Muscle layer of duodenum (tissue), 2 donors: Measurements from ENCODE around the gene TEX19.

Experiments
- H3K27ac ChIP-seq: one replicate; pipeline ENCODE4 v1.7.0; 2013; ENCODE audit warnings: mild to moderate bottlenecking, low read length
- H3K27me3 ChIP-seq: one replicate; pipeline ENCODE4 v1.7.0; 2013; ENCODE audit warnings: low read depth, mild to moderate bottlenecking, control low read depth, low read length
- H3K36me3 ChIP-seq, 2 donors: one replicate each; pipeline ENCODE4 v1.7.0; 2013; ENCODE audit warnings: low read length in 2 of 2, control low read depth in 1 of 2, mild to moderate bottlenecking in 1 of 2; ENCODE audit not compliant: insufficient read depth in 2 of 2, control insufficient read depth in 1 of 2
- H3K4me1 ChIP-seq, 2 donors: one replicate each; pipeline ENCODE4 v1.7.0; 2013; ENCODE audit warnings: low read length in 2 of 2, mild to moderate bottlenecking in 2 of 2, control low read depth in 1 of 2, moderate library complexity in 1 of 2; ENCODE audit not compliant: insufficient read depth in 2 of 2, control insufficient read depth in 1 of 2
- H3K4me3 ChIP-seq, 2 donors: one replicate each; pipeline ENCODE4 v1.7.0; 2013; ENCODE audit warnings: low read length in 2 of 2, low read depth in 1 of 2, mild to moderate bottlenecking in 1 of 2
- H3K9me3 ChIP-seq, 2 donors: one replicate each; pipeline ENCODE4 v1.7.0; 2013; ENCODE audit warnings: low read length in 2 of 2, control low read depth in 1 of 2, mild to moderate bottlenecking in 1 of 2; ENCODE audit not compliant: control insufficient read depth in 1 of 2
- donor health status: healthy.

Gene TEX19

DNA sequence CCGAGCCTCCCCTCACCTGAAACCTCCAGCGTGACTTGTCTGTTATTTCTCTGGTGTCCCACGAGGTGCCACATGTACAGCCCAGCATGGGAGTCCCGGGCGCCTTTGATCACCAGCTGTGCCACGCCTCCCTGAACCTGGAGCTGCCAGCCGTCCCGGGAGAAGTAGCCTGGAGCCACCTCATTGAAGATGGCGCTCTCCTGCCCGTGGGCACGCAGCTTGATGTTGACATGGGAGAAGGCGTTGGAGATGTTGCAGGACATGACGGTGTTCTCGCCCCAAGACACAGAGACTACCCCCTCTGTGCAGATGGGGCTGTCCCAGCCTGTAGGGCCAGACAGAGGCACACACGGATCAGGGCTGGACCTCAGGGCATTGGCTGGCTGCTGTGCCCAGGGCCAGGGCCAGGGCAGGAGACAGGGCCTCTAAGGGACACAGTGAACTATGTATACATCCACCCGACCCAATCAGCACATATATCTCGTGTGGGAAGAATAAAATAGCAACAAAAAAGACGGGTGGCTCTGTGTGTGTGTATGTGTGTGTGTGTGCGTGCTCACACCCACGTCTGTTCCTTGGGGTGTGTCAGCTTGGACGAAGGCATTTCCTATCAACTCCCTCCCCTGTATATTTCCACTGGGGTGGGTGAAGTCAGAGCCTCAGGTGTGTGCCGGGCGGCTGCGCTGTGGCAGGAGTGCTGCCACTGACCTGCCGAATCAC, 34.3 kb upstream of the TEX19 start:
- no peak overlapping the region for H3K4me3 ChIP-seq
- peaks cover 0 to 10% of the 10 kb centered on the region in 2 donors for H3K4me1 ChIP-seq
- no peaks in the 10 kb centered on the region for H3K9me3 ChIP-seq
- H3K27ac ChIP-seq = no peak overlapping the region
- peaks cover 0 to 6% of the 10 kb centered on the region in 2 donors for H3K36me3 ChIP-seq
- no peaks in the 10 kb centered on the region for H3K27me3 ChIP-seq

DNA sequence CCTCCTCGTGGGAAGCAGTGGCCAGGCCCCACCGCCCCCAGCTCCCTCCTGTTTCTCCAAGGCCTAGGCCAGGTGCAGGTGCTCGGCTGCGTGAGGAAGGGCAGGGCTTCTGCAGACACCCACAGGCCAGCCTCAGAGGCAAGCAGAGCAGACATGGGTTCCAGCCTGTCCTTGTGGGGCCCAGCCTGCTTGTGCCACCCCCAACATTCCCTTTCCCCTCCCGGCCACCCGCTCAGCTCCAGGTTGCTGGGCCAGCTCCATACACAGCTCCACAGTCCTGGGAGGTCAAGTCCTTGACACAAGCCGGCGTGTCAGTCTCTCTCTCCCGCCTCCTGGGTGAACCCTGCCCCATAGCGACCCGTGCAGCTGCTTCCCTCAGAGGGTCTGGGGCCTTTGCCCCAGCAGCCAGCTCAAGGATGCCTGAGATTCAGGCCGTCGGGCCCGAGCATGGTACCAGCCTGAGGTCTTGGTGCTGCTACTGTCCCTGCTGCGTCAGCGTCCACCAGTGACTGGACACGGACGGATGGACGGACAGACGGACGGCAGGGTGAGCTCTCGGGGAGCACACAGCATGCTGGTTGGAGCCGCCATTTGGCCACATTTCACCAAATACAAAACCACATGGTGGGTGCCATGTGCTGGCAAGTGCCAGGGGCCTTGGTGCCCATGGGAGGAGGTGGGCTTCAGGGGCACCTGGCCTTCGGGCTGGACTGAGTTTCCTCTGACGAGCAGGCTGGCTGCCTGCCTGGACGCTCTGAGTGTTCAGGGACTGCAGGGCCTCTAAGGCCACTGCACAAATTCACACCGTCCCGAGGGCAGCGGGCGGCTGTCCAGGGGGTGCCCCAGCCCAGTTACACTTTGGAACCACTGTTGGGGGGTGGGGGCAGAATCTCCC, 33.5 kb upstream of the TEX19 start:
- Histone ChIP-seq H3K36me3 (peaks cover 0 to 6% of the 10 kb centered on the region in 2 donors), H3K4me1 (peaks cover 0 to 18% of the 10 kb centered on the region in 2 donors), H3K27me3 (no peaks in the 10 kb centered on the region), H3K27ac (no peak overlapping the region), H3K9me3 (no peaks in the 10 kb centered on the region), H3K4me3 (no peak overlapping the region)

DNA sequence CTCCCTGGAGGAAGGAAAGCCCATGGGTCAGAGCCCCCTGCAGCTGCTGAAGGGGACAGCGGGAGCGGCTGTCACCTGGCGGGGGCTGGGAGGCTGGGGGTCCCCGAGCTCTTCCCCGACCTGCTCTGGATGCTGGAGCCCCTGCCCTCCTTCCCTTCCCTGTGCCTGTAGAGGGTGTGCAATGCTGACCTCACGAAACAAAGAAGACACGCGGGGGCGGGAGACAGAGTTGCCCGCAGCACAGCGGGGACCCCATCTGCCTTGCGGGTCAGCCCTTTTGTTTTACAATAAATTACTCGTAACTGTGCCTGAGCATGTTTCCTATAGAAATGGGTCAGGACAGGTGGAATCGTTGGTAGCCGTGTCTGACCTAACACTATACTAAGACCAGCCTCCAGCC, 31.8 kb upstream of the TEX19 start:
- Histone ChIP-seq H3K36me3 (peaks cover 0 to 6% of the 10 kb centered on the region in 2 donors), H3K9me3 (no peaks in the 10 kb centered on the region), H3K4me3 (no peak overlapping the region), H3K4me1 (peaks cover 0 to 14% of the 10 kb centered on the region in 2 donors), H3K27ac (no peak overlapping the region), H3K27me3 (no peaks in the 10 kb centered on the region)

DNA sequence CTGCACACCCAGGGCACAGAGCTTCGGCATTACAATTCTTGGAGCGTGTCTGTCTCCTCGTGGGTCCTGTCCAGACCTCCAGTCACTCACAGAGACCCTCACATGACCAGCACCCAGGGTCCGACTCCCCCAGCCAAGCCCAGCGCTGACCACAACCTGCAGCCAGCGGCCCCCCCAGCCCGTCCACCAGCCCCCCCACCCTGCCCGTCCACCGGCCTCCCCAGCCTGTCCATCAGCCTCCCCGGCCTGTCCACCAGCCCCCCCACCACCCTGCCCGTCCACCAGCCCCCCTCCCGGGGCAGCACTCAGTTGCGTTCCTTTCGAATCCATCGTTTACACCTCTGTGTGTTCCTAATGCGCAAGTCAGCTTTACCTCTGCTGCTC, 31.3 kb upstream of the TEX19 start:
- no peaks in the 10 kb centered on the region for H3K27me3 ChIP-seq
- no peak overlapping the region for H3K27ac ChIP-seq
- H3K36me3 ChIP-seq = peaks cover 0 to 6% of the 10 kb centered on the region in 2 donors
- no peak overlapping the region for H3K4me3 ChIP-seq
- peaks cover 0 to 19% of the 10 kb centered on the region in 2 donors for H3K4me1 ChIP-seq
- H3K9me3 ChIP-seq = no peaks in the 10 kb centered on the region

DNA sequence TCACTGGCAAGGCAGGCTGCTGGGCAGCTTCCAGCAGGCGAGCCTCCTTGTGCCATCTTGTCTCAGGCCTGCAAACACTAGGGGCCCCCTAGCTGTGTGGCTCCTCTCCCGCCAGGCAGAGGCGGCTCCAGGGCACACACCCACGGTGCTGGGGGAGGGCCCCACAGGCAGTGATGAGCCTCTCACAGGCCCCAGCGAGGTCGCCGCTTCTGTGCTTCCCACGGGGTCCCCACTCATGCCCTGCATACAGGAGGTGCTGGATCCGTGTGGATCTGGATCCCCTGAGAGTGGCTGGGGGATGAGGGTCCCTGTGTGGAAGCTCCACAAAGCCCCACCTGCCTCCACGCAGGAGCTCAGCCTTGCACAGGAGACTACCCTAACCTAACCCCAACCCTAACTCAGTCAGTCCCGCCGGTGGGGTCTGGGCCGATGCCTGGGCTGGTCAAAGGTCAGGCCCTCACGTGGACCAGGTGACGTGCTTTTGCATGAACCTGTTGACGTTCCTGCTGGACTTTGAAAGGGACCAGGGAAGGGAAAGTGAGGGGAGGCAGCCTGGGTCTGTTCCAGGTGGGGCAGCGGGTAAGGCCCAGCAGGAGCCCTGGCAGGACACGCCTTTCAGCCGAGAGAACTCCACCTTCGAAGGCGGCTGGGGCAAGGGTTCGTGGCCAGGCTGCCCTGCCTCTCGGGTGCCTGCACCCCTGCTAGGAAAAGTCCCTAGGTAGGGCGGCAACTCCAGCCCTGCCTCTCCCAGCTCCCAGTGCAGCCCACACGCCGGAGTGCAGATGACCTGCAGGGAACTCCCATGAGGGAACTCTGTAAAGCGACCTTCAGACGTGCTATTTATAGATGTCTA, 30.7 kb upstream of the TEX19 start:
- Histone ChIP-seq H3K27me3 (no peaks in the 10 kb centered on the region), H3K27ac (no peak overlapping the region), H3K4me3 (no peak overlapping the region), H3K9me3 (no peaks in the 10 kb centered on the region), H3K36me3 (peaks cover 0 to 6% of the 10 kb centered on the region in 2 donors), H3K4me1 (peaks cover 0 to 24% of the 10 kb centered on the region in 2 donors)

DNA sequence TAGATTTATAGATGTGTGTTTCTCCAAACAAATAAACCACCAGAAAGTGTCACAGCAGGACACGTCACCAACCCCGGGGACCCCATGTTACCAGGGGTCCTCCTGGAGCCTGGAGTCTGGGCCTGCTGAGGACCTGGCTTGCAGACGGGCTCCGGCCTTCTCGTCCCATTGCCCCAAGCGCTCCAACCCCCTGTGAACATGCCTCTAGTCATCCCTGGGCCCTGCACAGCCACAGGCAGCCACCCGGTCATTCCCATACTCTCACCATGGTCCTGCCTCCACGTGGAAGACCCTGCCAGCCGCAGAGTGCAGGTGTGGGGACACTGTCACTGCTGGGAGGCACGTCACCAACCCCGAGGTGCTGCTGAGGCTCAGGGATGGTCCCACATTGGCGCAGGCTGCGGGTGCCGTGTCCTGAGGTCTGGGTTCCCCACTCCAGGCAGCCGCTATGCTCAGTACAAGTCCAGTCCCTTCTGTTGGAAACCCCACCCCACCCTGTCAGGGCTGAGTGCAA, 30.0 kb upstream of the TEX19 start:
- Histone ChIP-seq H3K4me3 (no peak overlapping the region), H3K27ac (no peak overlapping the region), H3K4me1 (peaks cover 0 to 24% of the 10 kb centered on the region in 2 donors), H3K27me3 (no peaks in the 10 kb centered on the region), H3K36me3 (peaks cover 0 to 6% of the 10 kb centered on the region in 2 donors), H3K9me3 (no peaks in the 10 kb centered on the region)

DNA sequence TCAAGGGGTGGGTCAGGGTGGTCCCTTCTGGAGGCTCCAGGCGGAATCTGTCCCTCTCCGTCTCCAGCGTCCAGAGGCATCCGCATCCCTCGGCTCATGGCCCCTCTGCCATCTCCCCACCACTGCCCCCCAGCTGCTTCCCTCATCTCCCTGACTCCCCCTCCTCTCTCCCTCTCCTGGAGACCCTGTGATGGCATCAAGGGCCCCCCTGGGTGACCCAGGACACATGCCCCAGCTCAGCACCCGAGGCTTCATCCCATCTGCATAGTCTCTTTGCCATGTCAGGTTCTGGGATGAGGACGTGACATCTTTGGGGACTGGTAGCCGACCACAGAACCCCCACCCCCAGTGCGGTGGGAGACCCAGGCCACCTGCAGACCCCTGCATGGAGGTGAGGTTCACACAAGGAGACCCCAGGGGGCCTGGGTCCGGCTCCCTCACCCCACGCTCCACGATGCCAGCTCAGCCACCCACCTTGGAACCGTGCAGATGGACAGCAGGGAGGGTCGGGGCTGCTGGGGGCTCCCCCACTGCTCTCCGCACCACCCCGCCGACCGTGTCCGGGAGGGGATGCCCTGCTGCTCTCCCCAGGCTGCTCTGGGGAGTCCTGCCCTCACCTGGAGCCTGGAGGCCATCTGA, 29.2 kb upstream of the TEX19 start:
- H3K27me3 ChIP-seq = no peaks in the 10 kb centered on the region
- peaks cover 0 to 31% of the 10 kb centered on the region in 2 donors for H3K4me1 ChIP-seq
- H3K27ac ChIP-seq = no peak overlapping the region
- H3K36me3 ChIP-seq = peaks cover 0 to 6% of the 10 kb centered on the region in 2 donors
- H3K4me3 ChIP-seq = no peak overlapping the region
- H3K9me3 ChIP-seq = no peaks in the 10 kb centered on the region

DNA sequence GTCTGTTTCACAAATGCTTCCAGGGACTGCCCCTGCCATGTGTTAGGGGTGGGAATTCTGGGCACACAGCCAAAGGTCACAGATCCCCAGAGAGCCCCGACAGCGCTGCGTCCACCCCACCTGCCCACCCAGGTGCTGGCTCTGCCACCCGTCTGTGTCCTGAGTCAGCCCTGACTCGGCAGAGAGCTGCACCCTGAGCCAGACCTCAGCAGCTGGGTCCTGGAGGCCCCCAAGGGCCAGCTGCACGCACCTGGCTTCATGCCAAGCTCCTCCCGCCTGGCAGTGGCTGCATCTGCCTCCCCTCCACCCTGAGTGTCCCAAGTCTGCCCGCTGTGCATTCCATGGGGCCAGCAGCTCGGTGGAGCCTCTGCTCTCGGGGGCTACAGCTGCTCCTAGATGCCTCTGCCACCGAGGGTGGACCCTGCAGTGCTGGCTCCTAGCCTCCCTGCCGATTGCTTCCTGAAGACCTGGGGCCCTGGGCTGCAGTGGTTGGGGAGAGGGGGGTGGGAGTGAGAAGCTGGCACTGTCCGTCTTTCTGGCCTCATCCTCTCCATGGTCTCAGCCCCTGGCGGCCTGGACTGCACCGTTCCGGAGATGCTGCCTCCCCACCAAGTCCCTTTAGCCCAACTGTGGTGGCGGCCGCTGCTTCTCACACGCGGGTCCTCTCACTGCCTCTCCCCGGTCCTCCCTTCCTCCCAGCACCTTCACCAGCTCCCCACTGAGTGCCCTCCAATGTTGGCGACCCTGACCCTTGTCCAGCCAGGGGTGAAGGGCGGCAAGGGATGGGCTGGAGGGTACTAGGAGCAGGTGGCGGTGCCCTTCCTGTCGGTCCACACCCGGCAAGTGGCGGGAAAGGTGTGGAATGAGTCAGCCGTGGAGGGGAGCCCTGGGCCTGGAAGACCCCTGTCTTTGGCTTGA, 28.5 kb upstream of the TEX19 start:
- H3K36me3 ChIP-seq = peaks cover 0 to 5% of the 10 kb centered on the region in 2 donors
- H3K27me3 ChIP-seq = no peaks in the 10 kb centered on the region
- H3K9me3 ChIP-seq = no peaks in the 10 kb centered on the region
- no peak overlapping the region for H3K27ac ChIP-seq
- H3K4me1 ChIP-seq = peaks cover 0 to 39% of the 10 kb centered on the region in 2 donors
- H3K4me3 ChIP-seq = no peak overlapping the region

DNA sequence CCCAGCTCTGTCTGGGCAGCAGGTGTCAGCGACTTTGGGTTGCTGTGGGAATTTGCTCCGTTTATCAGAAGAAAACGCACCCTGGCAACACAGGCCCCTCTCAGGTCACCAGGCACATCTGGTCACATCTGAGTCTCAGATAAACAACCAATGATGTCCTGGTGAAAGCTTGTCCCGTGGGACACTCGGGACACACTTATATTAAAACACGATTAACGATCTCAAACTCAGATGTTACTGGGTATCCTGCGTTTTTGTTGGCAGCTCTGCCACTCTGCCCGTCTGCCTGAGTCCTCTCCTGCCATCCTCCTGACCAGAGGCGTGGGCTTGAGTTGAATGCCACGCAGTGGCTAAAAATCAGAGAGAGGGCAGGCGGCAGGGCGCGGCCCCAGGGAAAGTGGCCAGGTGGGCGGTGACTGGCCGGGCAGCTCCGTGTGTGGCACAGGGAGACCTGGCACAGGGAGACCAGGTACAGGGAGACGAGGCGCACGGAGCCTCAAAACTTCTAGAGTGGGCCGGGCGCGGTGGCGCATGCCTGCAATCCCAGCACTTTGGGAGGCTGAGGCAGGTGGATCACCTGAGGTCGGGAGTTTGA, 27.6 kb upstream of the TEX19 start:
- Histone ChIP-seq H3K4me1 (peaks cover 0 to 39% of the 10 kb centered on the region in 2 donors), H3K36me3 (no peaks in the 10 kb centered on the region), H3K9me3 (no peaks in the 10 kb centered on the region), H3K27me3 (no peaks in the 10 kb centered on the region), H3K4me3 (no peak overlapping the region), H3K27ac (no peak overlapping the region)
